Smooth muscle cell (in vitro differentiated cells): Measurements from ENCODE around the gene NPW. TPM values are rescaled to one million over a fixed set of nuclear protein-coding genes. Genes with fewer than 3 reads are reported as not detected.

ENCODE experiments used
- DNase-seq: peaks from one replicate; lab custom pipeline; 2025; ENCODE audit not compliant: unreplicated experiment; lab: John Stamatoyannopoulos, UW
- H2AFZ ChIP-seq: fragments of 200-600 bp; sonication (generic); 2 replicates; pipeline ENCODE4 v1.6.0; 2016; ENCODE audit warnings: antibody characterized with exemption, low read depth, mild to moderate bottlenecking
- H3F3A ChIP-seq: fragments of 200-600 bp; sonication (generic); 2 replicates; pipeline ENCODE4 v1.6.0; 2017; ENCODE audit warnings: antibody characterized with exemption, low read depth
- H3K27ac ChIP-seq: fragments of 200-600 bp; sonication (generic); 2 replicates; pipeline ENCODE4 v1.5.1; 2016; ENCODE audit warnings: low read depth, mild to moderate bottlenecking
- H3K27me3 ChIP-seq: fragments of 200-600 bp; sonication (generic); 2 replicates; pipeline ENCODE4 v1.6.1; 2016; ENCODE audit warnings: low read depth, mild to moderate bottlenecking
- H3K36me3 ChIP-seq: fragments of 200-600 bp; sonication (generic); 2 replicates; pipeline ENCODE4 v1.5.1; 2016; ENCODE audit warnings: low read depth
- H3K4me1 ChIP-seq: fragments of 200-600 bp; sonication (generic); 2 replicates; pipeline ENCODE4 v1.5.1; 2016; ENCODE audit warnings: low read depth
- H3K4me2 ChIP-seq: fragments of 200-600 bp; sonication (generic); 2 replicates; pipeline ENCODE4 v1.6.0; 2016; ENCODE audit warnings: mild to moderate bottlenecking
- H3K4me3 ChIP-seq: fragments of 200-600 bp; sonication (generic); 2 replicates; pipeline ENCODE4 v1.5.1; 2016; ENCODE audit warnings: mild to moderate bottlenecking
- H3K79me2 ChIP-seq: fragments of 200-600 bp; sonication (generic); 2 replicates; pipeline ENCODE4 v1.6.0; 2016; ENCODE audit warnings: low read depth, mild to moderate bottlenecking
- H3K9ac ChIP-seq: fragments of 200-600 bp; sonication (generic); 2 replicates; pipeline ENCODE4 v1.6.0; 2016; ENCODE audit warnings: low read depth
- H3K9me3 ChIP-seq: fragments of 200-600 bp; sonication (generic); replicated peaks from 2 replicates; pipeline ENCODE4 v1.5.1; 2016; ENCODE audit warnings: low read depth
- H4K20me1 ChIP-seq: fragments of 200-600 bp; sonication (generic); 2 replicates; pipeline ENCODE4 v1.6.0; 2016; ENCODE audit warnings: low read depth
- WGBS: methylation state at CpG from one replicate; pipeline ENCODE4 v1.1.7; 2016; ENCODE audit warnings: low lambda C conversion rate; 5-methylcytosine and 5-hydroxymethylcytosine counted together
- polyA plus RNA-seq: library from polyadenylated mRNA; unstranded; fragments of >200 nt; fragmentation: Nextera tagmentation; extraction: Ambion mirVana; gene quantifications from 2 replicates; pipeline ENCODE4 v1.2.1, GENCODE V29; 2016
- total RNA-seq: library from RNA; depleted of rRNA; stranded (reverse); fragments of >200 nt; gene quantifications from 2 replicates; pipeline ENCODE4 v1.2.3, GENCODE V29; 2014
- TF ChIP-seq, protein P1 (sequence below): fragments of 200-600 bp; sonication (generic); IDR thresholded peaks from 2 replicates; pipeline ENCODE4 v1.5.1; 2017; ENCODE audit warnings: borderline replicate concordance, mild to moderate bottlenecking, antibody characterized with exemption; ENCODE audit not compliant: insufficient read depth, poor library complexity, severe bottlenecking

The NPW gene
- total and polyA plus RNA-seq, 2 experiments from 2014 or later = 13.1 to 185 TPM

DNA sequence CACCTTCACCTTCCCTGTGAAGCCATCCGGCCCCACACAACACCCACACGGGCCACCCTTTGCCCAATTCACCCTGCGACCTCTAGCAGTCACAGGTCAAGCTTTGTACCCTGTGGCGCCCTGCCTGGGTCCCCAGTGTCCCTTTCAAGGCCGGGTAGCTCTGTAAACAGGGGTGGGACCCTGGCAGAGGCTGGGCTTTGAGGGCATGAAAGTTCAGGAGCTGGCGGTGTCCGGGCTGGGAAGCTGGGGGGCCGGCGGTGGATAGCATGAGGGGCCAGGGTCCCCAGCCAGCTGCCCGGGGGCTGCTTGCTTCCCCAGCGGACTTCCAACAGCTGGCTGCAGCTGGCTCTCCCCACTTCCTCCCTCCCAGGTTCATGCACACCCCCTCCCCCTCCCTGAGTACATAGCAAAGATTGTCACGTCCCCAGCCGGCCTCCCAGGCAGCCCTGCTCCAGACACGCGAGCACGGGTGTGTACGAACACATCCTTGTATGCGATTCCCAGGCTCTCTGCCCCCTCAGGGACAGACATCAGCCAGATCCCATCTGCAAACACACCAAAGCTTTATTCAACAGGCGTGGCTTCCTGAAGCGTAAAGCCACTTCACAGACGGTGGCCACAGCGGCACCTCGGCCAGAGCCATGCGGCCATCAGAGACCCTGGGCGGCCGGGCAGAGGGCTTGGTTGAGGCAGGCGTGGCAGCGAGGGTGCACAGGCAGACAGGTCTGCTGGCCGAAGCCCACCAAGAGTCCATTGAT is 19.9 kb downstream of the NPW start:
- H3K4me1 ChIP-seq = peaks cover 16% of the 10 kb centered on the region
- TF ChIP-seq, protein P1, sequence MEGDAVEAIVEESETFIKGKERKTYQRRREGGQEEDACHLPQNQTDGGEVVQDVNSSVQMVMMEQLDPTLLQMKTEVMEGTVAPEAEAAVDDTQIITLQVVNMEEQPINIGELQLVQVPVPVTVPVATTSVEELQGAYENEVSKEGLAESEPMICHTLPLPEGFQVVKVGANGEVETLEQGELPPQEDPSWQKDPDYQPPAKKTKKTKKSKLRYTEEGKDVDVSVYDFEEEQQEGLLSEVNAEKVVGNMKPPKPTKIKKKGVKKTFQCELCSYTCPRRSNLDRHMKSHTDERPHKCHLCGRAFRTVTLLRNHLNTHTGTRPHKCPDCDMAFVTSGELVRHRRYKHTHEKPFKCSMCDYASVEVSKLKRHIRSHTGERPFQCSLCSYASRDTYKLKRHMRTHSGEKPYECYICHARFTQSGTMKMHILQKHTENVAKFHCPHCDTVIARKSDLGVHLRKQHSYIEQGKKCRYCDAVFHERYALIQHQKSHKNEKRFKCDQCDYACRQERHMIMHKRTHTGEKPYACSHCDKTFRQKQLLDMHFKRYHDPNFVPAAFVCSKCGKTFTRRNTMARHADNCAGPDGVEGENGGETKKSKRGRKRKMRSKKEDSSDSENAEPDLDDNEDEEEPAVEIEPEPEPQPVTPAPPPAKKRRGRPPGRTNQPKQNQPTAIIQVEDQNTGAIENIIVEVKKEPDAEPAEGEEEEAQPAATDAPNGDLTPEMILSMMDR = no peak
- H3K9ac ChIP-seq = peak overlapping the region; percentile 70
- H3K9me3 ChIP-seq = no peaks in the 10 kb centered on the region
- H2AFZ ChIP-seq = no peak overlapping the region
- DNase-seq = peak; percentile 68
- 37% methylated on average over 27 of the region's 29 CpGs for WGBS
- H3K36me3 ChIP-seq = no peaks in the 10 kb centered on the region
- H4K20me1 ChIP-seq = no peaks in the 10 kb centered on the region
- H3K27ac ChIP-seq = peak overlapping the region; percentile 90
- H3K79me2 ChIP-seq = no peaks in the 10 kb centered on the region
- no peaks in the 10 kb centered on the region for H3F3A ChIP-seq
- H3K4me3 ChIP-seq = no peak overlapping the region
- no peaks in the 10 kb centered on the region for H3K27me3 ChIP-seq
- peak overlapping the region; percentile 73 for H3K4me2 ChIP-seq

DNA sequence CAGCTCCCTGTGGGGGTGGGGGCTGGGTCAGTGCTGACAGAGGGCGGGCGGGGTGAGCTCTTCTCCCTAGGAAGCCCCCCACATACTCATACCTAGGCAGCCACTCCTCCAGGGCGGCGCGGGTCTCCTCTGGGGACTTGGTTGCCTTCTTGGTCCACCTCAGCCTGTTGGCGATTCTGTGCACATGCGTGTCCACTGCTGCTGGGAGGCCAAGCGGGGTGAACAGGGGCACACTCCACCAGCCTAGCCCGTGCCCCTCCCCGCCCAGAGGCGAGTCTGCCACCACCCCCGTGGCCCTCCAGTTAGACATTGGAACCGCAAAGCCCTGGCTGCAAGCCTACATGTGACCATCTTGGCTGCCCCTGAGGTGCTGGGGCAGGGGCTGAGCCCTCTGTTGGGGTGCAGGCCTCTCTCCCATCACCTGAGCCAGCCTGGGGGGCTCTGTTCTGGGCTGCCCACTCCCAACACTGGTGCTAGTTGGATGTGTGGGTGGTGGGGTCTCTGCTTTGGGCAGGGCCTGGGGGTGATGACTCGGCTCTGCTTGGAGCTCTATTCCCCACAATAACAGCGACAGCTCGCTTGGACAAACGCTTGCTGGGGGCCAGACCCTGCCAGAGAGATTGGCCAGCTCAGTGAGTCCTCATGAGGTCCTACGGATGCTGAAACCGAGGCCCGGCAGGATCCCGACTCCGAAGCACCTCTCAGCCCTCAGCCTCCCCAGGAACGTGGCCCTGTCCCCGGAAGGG is 20.6 kb downstream of the NPW start:
- Histone ChIP-seq H4K20me1 (no peaks in the 10 kb centered on the region), H3K36me3 (no peaks in the 10 kb centered on the region), H3F3A (no peaks in the 10 kb centered on the region), H3K27ac (peak overlapping the region; percentile 90), H3K9me3 (no peaks in the 10 kb centered on the region), H3K4me2 (peak overlapping the region; percentile 71), H3K27me3 (no peaks in the 10 kb centered on the region), H3K79me2 (no peaks in the 10 kb centered on the region), H3K4me3 (no peak overlapping the region), H2AFZ (no peak overlapping the region), H3K9ac (no peak overlapping the region), H3K4me1 (peaks cover 15% of the 10 kb centered on the region)
- no peak for DNase-seq
- 88% methylated on average over 22 of the region's 24 CpGs for WGBS
- TF ChIP-seq, protein P1 = no peak

DNA sequence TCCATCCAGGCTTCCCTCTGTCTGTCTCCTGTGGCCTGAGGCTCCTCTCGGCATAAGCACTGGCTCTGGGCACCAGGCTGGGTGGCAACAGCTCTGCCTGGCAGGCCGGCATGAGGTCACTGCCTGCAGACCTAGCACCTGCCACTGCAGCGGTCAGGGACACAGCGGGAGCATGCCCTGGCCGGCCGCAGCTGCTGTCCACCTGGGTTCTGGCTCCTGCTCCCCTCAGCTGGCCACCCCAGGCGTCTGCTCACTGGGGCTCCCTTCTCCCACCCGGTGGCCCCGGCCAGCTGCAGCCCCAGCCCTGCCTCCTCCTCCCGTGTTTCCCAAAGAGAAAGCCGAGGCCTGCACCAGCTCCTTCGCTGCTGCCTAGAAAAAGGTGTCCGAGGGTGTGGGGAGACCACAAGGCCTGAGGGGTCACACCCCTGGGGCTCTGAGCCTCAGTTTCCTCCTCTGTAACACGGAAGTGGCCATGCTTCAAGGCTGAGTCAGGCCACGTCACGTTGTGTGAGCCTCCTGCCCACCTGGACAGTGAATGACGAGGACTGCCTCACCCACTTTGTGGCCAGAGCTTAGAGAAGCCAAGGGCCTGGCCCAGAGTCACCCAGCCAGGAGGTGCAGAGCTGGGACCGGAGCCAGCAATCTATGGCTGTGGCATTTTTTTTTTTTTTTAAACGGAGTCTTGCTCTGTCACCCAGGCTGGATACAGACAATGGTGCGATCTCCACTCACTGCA is 21.4 kb downstream of the NPW start:
- DNase-seq = no peak
- Histone ChIP-seq H3K9ac (no peak overlapping the region), H3K4me1 (peaks cover 8% of the 10 kb centered on the region)

More for the DNA sequence above, 21.4 kb downstream of the NPW start:
- Histone ChIP-seq H3F3A (no peaks in the 10 kb centered on the region), H3K36me3 (no peaks in the 10 kb centered on the region), H3K79me2 (no peaks in the 10 kb centered on the region), H3K4me2 (no peak overlapping the region), H3K4me3 (no peak overlapping the region), H3K9me3 (no peaks in the 10 kb centered on the region), H3K27ac (peak overlapping the region; percentile 90), H2AFZ (no peak overlapping the region), H3K27me3 (no peaks in the 10 kb centered on the region), H4K20me1 (no peaks in the 10 kb centered on the region)
- TF ChIP-seq, protein P1 = no peak
- WGBS = 95% methylated on average over 20 of the region's 20 CpGs
